Aorta (tissue), 5 donors: ENCODE results near the gene NLRP4. TPM values are rescaled to one million over a fixed set of nuclear protein-coding genes. Genes with fewer than 3 reads are reported as not detected.

Source experiments
- ATAC-seq: fragments of 200-7000 bp; cut with Tn5 transposase; one replicate; pipeline ENCODE4 v1.9.1; 2022; ENCODE audit warnings: moderate library complexity; ENCODE audit not compliant: low FRiP score
- DNase-seq, 2 donors: peaks; one replicate each; pipeline ENCODE4 v3.0.0-alpha.2; 2020
- H3K27ac ChIP-seq, 2 donors: one replicate each; pipeline ENCODE4 v1.5.1; 2013; ENCODE audit warnings: low read length in 2 of 2, mild to moderate bottlenecking in 2 of 2, moderate library complexity in 2 of 2, control low read depth in 1 of 2, inconsistent platforms in 1 of 2, low read depth in 1 of 2
- H3K27me3 ChIP-seq, 2 donors: one replicate each; pipeline ENCODE4 v1.6.1; 2013; ENCODE audit warnings: control low read depth in 1 of 2, low read length in 1 of 2, mild to moderate bottlenecking in 1 of 2, moderate library complexity in 1 of 2; ENCODE audit not compliant: insufficient read depth in 2 of 2, control insufficient read depth in 1 of 2
- H3K36me3 ChIP-seq, 2 donors: one replicate each; pipeline ENCODE4 v1.6.1; 2013; ENCODE audit warnings: control low read depth in 1 of 2, low read length in 1 of 2, mild to moderate bottlenecking in 1 of 2; ENCODE audit not compliant: insufficient read depth in 2 of 2, control insufficient read depth in 1 of 2
- H3K4me1 ChIP-seq, 2 donors: one replicate each; pipeline ENCODE4 v1.6.1; 2013; ENCODE audit warnings: low read length in 2 of 2, control low read depth in 1 of 2, mild to moderate bottlenecking in 1 of 2, moderate library complexity in 1 of 2; ENCODE audit not compliant: insufficient read depth in 2 of 2, control insufficient read depth in 1 of 2
- H3K4me3 ChIP-seq, 2 donors: one replicate each; pipeline ENCODE4 v1.5.1; 2013; ENCODE audit warnings: low read length in 2 of 2, control low read depth in 1 of 2, mild to moderate bottlenecking in 1 of 2
- H3K9me3 ChIP-seq: one replicate; pipeline ENCODE4 v1.6.1; 2013; ENCODE audit warnings: mild to moderate bottlenecking, low read length; ENCODE audit not compliant: control insufficient read depth
- WGBS, 2 donors: extraction: QIAGEN DNeasy Blood & Tissue Kit; methylation state at CpG; one replicate each; pipeline ENCODE4 v1.1.7; 2013; 5-methylcytosine and 5-hydroxymethylcytosine counted together
- intact Hi-C, 2 donors: fragments of 100-400 bp; cut with DNase I; formaldehyde crosslinking; loops; one replicate each; pipeline versions ENCODE4 v1.14.2 to v1.15.0; 2022
- polyA plus RNA-seq, 2 donors: library from polyadenylated mRNA; stranded (reverse); fragments of 200-250 nt; gene quantifications; one replicate each; pipeline ENCODE4 v1.2.3, GENCODE V29; 2013
- total RNA-seq, 2 donors: library from RNA; stranded (reverse); fragmentation: NEBNext Ultra II Directional; extraction: Animal tissue kit (Norgen Biotek cat#: 25700); gene quantifications; one replicate each; pipeline ENCODE4 v1.2.1, GENCODE V29; 2021
- donor health status: healthy with polysubstance abuse.
- donor health status: Bipolar disorder and iron deficiency.
- donor health status: DM: no; HTN: no; CAD: no.
- donor health status: DM: no; HTN: no; CAD: no.
- donor health status: DM: yes; HTN: yes; CAD: no.

The NLRP4 gene
- total and polyA plus RNA-seq, 4 donors = not detected

GRCh38 chr19:55858401-55858800, 22.1 kb downstream of the NLRP4 start:
- Histone ChIP-seq H3K4me3 (no peak overlapping the region), H3K9me3 (peaks cover 2% of the 10 kb centered on the region), H3K27ac (no peak overlapping the region), H3K27me3 (no peaks in the 10 kb centered on the region), H3K4me1 (no peaks in the 10 kb centered on the region), H3K36me3 (no peaks in the 10 kb centered on the region)
- ATAC-seq (no peak), DNase-seq (no peak)
- intact Hi-C loops = no loop called here
- WGBS, 2 donors = 91% methylated on average over 14 of the region's 14 CpGs

GRCh38 chr19:55858969-55859368, 22.6 kb downstream of the NLRP4 start:
- WGBS, 2 donors = 62 to 67% methylated on average over 5 of the region's 5 CpGs
- H3K4me1 ChIP-seq = no peaks in the 10 kb centered on the region
- ATAC-seq (no peak), DNase-seq (no peak)
- H3K9me3 ChIP-seq = peaks cover 2% of the 10 kb centered on the region
- intact Hi-C loops = no loop called here
- no peak overlapping the region for H3K27ac ChIP-seq
- no peaks in the 10 kb centered on the region for H3K27me3 ChIP-seq
- H3K4me3 ChIP-seq = no peak overlapping the region
- H3K36me3 ChIP-seq = no peaks in the 10 kb centered on the region

- intact Hi-C loops = no loop called here
- peaks cover 0 to 1% of the 10 kb centered on the region in 2 donors for H3K36me3 ChIP-seq
These were observed 30.2 kb downstream of the NLRP4 start for GRCh38 chr19:55866521-55866920.

DNA sequence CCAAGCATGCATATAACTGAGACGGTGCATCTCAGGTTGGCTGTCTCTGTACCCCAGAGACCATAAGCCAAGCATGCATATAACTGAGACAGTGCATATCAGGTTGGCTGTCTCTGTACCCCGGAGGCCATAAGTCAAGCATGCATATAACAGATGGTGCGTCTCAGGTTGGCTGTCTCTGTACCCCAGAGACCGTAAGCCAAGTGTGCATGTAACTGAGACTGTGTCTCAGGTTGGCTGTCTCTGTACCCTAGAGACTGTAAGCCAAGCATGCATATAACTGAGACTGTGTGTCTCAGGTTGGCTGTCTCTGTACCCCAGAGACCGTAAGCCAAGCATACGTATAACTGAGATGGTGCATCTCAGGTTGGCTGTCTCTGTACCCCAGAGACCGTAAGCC, 30.8 kb downstream of the NLRP4 start:
- H3K36me3 ChIP-seq = peaks cover 0 to 1% of the 10 kb centered on the region in 2 donors
- no peaks in the 10 kb centered on the region for H3K4me1 ChIP-seq
- WGBS, 2 donors = 91 to 92% methylated on average over 7 of the region's 7 CpGs
- no peak for DNase-seq
- ATAC-seq = no peak
- no peaks in the 10 kb centered on the region for H3K27me3 ChIP-seq
- H3K4me3 ChIP-seq = no peak overlapping the region
- no peak overlapping the region for H3K27ac ChIP-seq
- intact Hi-C loops = no loop called here
- H3K9me3 ChIP-seq = no peaks in the 10 kb centered on the region

More at GRCh38 chr19:55866521-55866920, 30.2 kb downstream of the NLRP4 start:
- no peak overlapping the region for H3K4me3 ChIP-seq
- ATAC-seq (no peak), DNase-seq (no peak)
- WGBS, 2 donors = 51% methylated on average over 3 of the region's 3 CpGs
- no peaks in the 10 kb centered on the region for H3K9me3 ChIP-seq
- H3K27ac ChIP-seq = no peak overlapping the region
- no peaks in the 10 kb centered on the region for H3K4me1 ChIP-seq
- no peaks in the 10 kb centered on the region for H3K27me3 ChIP-seq

GRCh38 chr19:55870736-55871135, 34.4 kb downstream of the NLRP4 start:
- Histone ChIP-seq H3K27me3 (no peaks in the 10 kb centered on the region), H3K36me3 (peaks cover 0 to 1% of the 10 kb centered on the region in 2 donors), H3K4me1 (no peaks in the 10 kb centered on the region), H3K9me3 (no peaks in the 10 kb centered on the region), H3K4me3 (no peak overlapping the region), H3K27ac (no peak overlapping the region)
- intact Hi-C loops = no loop called here
- 81 to 82% methylated on average over 11 of the region's 11 CpGs for WGBS, 2 donors
- ATAC-seq (no peak), DNase-seq (peak in 1 of 2 donors; percentile 32)

DNA sequence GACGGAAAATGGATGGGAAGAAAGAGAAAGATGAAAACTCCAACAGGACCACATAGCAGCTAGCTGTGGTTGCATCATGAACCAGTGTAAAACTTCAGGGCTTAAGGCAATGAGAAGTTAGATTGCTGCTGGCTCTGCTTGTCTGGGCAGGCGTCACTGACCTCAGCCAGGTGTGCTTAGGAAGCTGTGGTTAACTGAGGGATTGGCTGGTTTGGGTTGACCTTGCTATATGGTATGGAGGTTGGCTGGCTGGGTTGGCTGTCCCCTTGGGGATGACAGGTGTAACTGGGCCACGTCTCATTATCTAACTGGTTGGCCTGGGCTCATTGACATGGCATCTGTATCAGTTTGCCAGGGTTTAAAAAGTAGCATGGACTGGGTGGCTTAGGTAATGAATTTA, 40.9 kb downstream of the NLRP4 start:
- DNase-seq = no peak

GRCh38 chr19:55882626-55883025, 46.3 kb downstream of the NLRP4 start:
- ATAC-seq (no peak), DNase-seq (peak in 1 of 2 donors; percentile 9)
- intact Hi-C loops = no loop called here
- peaks cover 7% of the 10 kb centered on the region for H3K9me3 ChIP-seq
- no peaks in the 10 kb centered on the region for H3K36me3 ChIP-seq
- H3K4me1 ChIP-seq = no peaks in the 10 kb centered on the region
- no peaks in the 10 kb centered on the region for H3K27me3 ChIP-seq
- H3K27ac ChIP-seq = no peak overlapping the region
- no peak overlapping the region for H3K4me3 ChIP-seq
- WGBS, 2 donors = 71 to 86% methylated on average over 4 of the region's 4 CpGs

More for the DNA sequence above, 40.9 kb downstream of the NLRP4 start:
- Histone ChIP-seq H3K4me1 (no peaks in the 10 kb centered on the region), H3K36me3 (no peaks in the 10 kb centered on the region), H3K4me3 (no peak overlapping the region), H3K27me3 (no peaks in the 10 kb centered on the region), H3K27ac (no peak overlapping the region), H3K9me3 (peaks cover 11% of the 10 kb centered on the region)
- ATAC-seq = no peak
- intact Hi-C loops = no loop called here
- WGBS, 2 donors = 57 to 60% methylated on average over 3 of the region's 3 CpGs

- no peak for ATAC-seq
- WGBS, 2 donors = 76 to 79% methylated on average over 12 of the region's 12 CpGs
These were observed 62.6 kb downstream of the NLRP4 start for GRCh38 chr19:55898911-55899310.

DNA sequence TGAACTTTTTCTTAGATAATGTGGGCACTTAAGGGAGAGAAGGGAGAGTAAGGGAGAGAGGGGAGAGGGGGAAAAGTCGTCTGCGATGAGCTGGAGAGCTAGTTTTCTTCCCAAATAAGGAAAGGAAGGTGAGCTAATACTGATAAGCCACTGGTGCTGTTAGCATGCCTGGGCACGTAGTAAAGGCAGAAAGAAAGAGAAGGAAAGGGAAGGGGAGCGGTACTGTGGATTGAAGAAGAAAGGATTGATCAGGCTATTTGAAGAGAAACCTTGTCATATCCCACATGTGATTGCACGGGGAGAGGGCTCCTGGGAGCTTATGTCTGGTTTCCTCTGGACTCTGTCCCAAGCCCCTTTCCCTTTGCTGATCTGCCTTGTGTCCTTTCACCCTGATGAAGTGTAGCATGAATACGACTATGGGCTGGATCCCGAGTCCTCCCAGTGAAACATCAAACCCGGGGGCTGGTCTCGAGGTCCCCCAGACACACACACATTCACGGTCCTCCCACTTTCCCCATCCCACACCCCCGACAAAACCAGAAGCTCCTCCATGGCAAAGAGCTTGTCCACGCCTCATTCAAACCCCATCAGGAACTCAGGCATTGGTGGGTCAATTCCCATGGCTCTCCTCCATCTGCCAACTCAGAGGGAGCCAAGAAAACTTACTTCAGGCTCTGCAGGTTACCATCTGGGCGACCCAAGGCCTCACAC, 65.2 kb downstream of the NLRP4 start:
- intact Hi-C loops = no loop called here
- WGBS, 2 donors = 74% methylated on average over 13 of the region's 13 CpGs
- DNase-seq = no peak
- ATAC-seq = no peak
- Histone ChIP-seq H3K9me3 (peaks cover 2% of the 10 kb centered on the region), H3K4me1 (no peaks in the 10 kb centered on the region), H3K4me3 (no peak overlapping the region), H3K27me3 (no peaks in the 10 kb centered on the region), H3K27ac (no peak overlapping the region), H3K36me3 (no peaks in the 10 kb centered on the region)

More at GRCh38 chr19:55898911-55899310, 62.6 kb downstream of the NLRP4 start:
- Histone ChIP-seq H3K4me1 (no peaks in the 10 kb centered on the region), H3K27ac (no peak overlapping the region), H3K36me3 (no peaks in the 10 kb centered on the region), H3K27me3 (no peaks in the 10 kb centered on the region), H3K4me3 (no peak overlapping the region), H3K9me3 (no peaks in the 10 kb centered on the region)
- no peak for DNase-seq
- intact Hi-C loops = no loop called here
